GM10248 (cell line): ENCODE measurements around the gene ARL14EP.

Experiments
- CTCF ChIA-PET: fragments of 300-600 bp; sonication (Branson Sonifier 250); formaldehyde crosslinking; extraction: SDS; loops from one replicate; lab custom pipeline; 2021; ENCODE audit warnings: antibody characterized with exemption; lab: Yijun Ruan, JAX
- POLR2A ChIA-PET: fragments of 350-650 bp; sonication (Branson Sonifier 250); formaldehyde crosslinking; extraction: SDS; loops from one replicate; lab custom pipeline; 2020; ENCODE audit warnings: antibody characterized with exemption; lab: Yijun Ruan, JAX
- DNase-seq: peaks from one replicate; pipeline ENCODE4 v3.0.0; 2012; ENCODE audit errors: extremely low spot score
- TF ChIP-seq, protein P1 (sequence below): IDR thresholded peaks from 2 replicates; pipeline ENCODE4 v1.5.1; 2012; ENCODE audit warnings: mild to moderate bottlenecking, low read depth; ENCODE audit errors: extremely low read depth, missing control alignments, control extremely low read depth

The ARL14EP gene

DNA sequence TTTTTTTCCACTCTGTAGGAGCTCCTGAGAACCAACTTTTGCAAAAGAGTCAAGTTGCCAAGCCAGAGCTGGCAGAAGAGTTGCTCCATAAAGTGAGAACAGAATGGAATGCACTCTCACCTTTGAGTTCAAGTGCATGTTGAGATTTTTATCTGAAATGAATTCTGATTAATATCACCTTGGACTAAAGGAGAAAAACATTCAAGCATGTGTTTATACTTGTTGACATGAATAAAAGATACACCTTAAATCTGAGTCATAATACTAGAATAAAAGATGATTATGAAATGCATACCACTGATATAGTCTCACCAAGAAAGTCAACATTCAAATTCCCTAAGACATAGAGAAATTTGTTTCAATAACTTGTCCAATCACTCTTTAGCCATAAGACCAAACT, 37.8 kb downstream of the ARL14EP start:
- TF ChIP-seq, protein P1, sequence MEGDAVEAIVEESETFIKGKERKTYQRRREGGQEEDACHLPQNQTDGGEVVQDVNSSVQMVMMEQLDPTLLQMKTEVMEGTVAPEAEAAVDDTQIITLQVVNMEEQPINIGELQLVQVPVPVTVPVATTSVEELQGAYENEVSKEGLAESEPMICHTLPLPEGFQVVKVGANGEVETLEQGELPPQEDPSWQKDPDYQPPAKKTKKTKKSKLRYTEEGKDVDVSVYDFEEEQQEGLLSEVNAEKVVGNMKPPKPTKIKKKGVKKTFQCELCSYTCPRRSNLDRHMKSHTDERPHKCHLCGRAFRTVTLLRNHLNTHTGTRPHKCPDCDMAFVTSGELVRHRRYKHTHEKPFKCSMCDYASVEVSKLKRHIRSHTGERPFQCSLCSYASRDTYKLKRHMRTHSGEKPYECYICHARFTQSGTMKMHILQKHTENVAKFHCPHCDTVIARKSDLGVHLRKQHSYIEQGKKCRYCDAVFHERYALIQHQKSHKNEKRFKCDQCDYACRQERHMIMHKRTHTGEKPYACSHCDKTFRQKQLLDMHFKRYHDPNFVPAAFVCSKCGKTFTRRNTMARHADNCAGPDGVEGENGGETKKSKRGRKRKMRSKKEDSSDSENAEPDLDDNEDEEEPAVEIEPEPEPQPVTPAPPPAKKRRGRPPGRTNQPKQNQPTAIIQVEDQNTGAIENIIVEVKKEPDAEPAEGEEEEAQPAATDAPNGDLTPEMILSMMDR, result no peak
- POLR2A ChIA-PET, result no interaction called here
- DNase-seq, result no peak
- CTCF ChIA-PET, result no interaction called here

DNA sequence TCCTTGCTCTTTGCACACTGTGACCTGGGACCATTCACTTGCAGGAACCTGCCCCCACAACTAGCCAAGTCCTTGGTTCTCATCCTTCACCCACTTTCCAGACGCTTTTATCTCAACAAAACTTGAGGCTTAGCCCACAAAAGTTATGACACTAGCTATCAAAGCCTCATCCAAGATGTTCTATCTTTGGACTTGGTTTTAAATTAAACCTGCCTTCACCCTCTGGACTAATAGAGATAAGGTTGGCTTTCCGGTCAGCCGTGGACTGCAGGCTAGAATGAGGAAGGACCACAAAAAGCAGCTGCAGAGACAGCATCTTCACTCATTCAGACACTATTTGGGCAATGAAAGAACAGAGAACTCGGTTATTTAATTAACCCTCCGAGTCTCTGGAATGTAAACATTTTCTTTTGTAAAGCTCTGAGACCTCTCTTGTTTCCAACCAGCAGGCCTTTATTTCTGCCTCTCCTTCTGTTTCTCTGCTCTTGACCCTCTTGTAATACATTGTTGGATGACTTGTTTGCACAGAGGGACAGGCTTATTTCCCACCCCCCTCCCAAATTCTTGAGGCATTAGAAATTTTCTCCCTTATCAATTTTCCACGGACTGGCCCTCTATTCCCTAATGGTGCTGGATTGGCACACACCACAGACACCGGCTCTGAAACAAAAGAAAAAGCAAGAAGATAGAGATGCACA, 41.4 kb downstream of the ARL14EP start:
- ChIA-PET CTCF (interaction anchor here (1.0 to 2.2 kb wide), 3 partner anchors 10 to 19 kb away, joined by 3 to 7 read pairs (median 5); no protein-coding TSS in a partner anchor), POLR2A (no interaction called here)
- DNase-seq, result no peak
- TF ChIP-seq, protein P1, result no peak

DNA sequence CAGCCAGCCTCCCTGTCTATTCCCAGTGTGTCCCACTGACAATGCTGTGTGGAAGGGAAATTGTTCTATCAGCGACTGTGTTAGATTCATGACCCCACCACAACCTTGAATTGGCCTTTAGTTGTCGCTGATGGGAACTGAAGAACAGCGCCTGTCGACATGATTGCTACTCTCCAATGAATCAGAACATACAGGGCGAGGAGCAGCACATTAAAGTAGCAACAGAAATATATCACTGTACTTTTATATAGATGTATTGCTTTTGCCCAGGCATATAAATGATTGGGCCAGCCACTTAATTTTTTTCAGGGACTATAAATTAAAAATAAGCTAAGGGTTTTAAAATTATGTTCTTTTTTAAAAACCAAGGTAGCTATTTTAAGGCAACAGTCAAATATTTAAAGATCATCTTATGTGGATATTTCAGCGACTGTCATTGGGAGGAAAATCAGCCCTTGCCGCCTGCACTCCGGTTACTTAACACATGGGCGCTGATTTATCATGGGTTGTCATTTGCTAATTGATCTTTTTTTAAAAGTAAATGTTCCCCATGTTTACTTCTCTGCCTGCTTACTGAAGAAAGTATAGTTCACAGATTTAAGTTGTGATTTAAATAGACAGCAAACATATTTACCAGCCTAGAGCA, 42.1 kb downstream of the ARL14EP start:
- CTCF ChIA-PET, result interaction anchor here (1.0 to 2.2 kb wide), 4 partner anchors 10 to 20 kb away, joined by 3 to 7 read pairs (median 5); no protein-coding TSS in a partner anchor
- POLR2A ChIA-PET, result no interaction called here
- DNase-seq, result no peak
- TF ChIP-seq, protein P1, result no peak

DNA sequence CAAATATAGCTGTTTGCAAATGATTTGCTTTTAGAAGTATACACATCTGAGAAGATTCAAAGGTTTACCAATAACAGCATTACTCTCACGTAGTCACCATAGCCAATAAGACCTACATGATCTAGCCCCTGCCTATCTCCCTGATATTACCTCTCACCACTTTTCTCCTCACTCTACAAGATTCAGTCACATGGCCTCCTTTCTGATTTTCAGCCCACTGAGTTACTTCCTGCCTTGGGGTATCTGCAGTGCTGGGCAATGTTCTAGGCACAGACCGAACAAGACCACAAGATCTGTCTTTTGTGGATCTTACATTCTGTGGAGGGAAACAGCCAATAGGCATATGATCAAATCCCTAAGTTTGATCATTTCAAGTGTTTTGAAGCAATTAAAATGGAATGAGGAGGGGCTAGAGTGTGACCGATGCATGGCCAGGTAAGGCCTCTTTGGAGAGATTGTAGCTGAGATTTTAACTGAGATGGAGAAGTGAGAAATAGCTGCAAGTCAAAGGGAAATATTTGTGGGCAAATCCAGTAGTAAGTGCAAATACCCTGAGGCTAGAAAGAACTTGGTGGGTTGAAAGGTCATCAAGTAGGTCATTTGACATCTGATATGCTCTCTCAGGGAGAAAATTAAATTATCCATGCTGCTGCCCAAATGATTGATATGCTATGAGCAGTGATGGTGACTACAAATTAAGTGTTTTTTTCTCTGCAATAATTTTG, 43.1 kb downstream of the ARL14EP start:
- ChIA-PET POLR2A (no interaction called here), CTCF (interaction anchor here (0.6 to 2.2 kb wide), 5 partner anchors 9 to 236 kb away, joined by 3 to 7 read pairs (median 3); no protein-coding TSS in a partner anchor)
- no peak for DNase-seq
- TF ChIP-seq, protein P1, result no peak

DNA sequence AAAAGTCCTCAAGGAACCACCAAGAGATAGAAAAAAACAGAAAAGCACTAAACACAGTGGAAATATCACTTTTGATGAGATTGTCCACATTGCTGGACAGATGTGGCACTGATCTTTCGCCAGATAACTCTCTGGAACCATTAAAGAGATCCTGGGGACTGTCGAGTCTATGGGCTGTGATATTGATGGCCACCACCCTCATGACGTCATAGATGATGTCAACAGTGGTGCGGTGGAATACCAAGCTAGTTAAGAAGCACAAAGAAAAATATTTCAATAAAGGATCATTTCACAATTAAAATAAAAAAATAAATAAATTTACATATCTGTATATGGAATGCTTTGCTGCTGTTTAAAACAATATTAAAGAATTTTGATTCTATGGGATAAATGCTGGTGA, 45.5 kb downstream of the ARL14EP start:
- TF ChIP-seq, protein P1, result no peak
- POLR2A ChIA-PET, result no interaction called here
- DNase-seq, result no peak
- CTCF ChIA-PET, result no interaction called here

DNA sequence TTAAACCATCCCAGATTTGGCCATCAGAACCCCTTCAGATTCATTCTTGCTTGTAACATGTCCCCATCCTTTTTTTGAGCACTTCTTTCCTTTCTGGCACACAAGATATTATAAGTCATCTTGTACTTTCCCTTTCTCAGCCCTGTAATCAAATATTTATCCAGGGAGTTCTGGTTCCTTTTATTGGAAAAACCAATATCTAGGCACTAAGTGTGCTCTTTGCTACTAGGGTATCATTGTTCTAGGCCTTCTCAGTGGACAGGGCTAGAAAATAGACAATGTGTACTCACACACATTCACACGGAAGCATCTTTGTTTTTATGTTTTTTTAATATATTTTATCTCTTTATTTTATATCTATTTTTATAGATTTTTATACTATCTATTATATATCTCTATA, 47.3 kb downstream of the ARL14EP start:
- CTCF ChIA-PET, result no interaction called here
- TF ChIP-seq, protein P1, result no peak
- POLR2A ChIA-PET, result no interaction called here
- DNase-seq, result no peak
